HG02885 (cell line): ENCODE data around the gene CCNH.

Experiments used
- ATAC-seq: cut with Tn5 transposase; IDR thresholded peaks from one replicate; pipeline ENCODE4 v1.9.1; 2021; ENCODE audit warnings: mild to moderate bottlenecking; ENCODE audit not compliant: unreplicated experiment, poor library complexity

Gene CCNH

DNA sequence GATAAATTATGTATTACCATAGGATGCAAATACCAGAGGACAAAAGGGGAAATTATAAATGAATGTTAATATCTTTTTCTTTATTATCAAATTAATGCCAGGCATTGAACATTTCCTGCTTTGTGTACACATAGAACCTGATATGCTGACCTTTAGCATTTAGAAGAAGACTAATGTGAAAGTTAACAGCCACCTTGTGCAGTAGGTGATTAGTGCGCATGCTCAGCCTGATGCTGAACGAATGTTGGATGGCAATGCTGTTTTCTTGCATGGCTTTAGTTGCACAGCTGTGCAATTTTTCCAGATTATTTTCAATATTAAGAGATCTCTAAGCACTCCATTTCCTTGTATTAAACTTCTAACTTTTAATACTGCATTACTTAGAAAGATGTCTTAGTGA lies 45.5 kb downstream of the CCNH start:
- no peak for ATAC-seq

DNA sequence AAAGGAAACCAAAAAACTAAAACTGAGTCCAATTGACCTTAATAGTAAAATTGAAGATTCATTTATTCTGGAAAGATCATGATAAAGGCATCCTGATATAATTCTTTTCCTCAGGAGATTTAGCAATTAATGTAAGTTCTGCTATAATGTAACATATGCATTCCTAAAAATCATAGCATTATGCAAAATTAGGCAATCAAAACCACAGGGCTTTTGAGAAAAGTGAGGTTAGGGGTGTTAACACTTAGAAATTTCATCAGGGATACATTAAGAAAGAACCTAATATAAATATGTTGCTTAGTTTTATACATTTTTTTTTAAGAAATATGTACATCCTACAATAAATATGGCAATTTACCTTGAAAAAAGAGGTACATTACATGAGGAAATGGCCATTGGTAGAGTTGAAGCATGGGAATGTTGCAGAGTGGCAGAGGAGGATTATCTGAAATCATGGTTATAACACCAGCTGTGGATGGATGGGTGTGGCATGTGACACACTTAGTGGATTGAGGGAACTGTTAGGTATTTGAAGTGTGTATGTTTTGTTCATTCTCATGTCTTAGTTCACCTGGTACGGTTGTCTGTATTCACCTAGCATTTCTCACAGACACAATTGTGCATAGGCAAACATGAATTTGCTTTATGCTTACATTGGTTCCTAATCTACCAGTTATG lies 51.1 kb downstream of the CCNH start:
- ATAC-seq, result no peak

DNA sequence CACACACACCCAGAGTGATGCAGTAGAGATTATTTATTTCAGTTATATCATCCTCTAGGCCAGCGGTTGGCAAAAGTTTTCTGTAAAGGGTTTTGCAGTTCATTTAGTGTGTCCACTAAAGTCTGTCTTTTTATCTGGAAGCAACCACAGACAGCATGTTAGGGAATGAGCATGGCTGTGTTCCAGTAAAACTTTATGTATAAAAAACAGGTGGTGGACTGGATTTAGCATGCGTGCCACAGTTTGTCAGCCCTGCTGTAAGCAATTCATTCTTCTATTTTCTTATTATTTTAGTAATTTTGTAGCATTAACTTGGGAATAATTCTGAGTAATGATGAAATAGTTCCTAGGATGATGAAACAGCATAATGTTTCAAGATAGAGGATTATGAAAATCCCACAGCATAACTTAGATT lies 51.7 kb downstream of the CCNH start:
- no peak for ATAC-seq

DNA sequence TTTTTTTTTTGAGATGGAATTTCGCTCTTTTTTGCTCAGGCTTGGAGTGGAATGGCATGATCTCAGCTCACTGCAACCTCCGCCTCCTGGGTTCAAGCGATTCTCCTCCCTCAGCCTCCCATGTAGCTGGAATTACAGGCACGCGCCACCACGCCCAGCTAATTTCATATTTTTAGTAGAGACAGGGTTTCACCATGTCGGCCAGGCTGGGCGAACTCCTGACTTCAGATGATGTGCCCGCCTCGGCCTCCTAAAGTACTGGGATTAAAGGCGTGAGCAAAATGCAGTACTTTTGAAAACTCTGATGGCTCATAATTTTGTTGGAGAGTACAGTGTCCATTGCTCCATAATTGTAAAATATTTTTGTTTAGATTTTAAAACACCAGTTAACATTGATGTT lies 52.6 kb downstream of the CCNH start:
- no peak for ATAC-seq

DNA sequence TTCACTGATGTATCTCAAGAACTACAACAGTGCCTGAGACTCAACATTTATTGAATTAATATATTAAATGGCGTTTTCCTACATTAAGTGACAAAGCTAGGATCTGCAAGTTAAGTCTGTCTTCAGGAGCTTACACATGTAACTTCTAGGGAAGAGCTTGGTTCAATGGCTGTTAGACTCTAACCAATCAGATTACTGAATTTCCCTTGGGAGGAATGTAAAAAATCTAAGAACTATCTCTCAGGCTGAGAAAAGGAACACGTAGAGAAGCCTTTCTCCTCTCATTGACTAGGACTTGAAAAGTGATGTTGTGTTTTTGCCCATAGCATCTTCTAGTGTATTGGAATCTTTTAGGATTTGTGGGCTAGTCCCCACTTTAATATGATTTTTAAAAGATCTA lies 53.6 kb downstream of the CCNH start:
- ATAC-seq, result no peak

DNA sequence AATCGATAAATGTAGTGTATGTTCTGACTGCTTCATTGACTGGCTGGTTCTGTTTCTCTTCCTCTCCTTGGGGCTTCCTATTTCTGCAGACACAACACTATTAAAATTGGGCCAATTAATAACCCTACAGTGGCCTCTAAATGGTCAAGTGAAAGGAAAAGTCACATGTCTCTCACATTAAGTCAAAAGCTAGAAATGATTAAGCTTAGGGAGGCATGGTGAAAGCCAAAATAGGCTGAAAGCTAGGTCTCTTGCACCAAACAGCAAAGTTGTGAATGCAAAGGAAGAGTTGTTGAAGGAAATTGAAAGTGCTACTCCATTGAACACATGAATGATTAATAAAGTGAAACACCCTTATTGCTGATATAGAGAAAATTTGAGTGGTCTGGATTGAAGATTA lies 58.2 kb downstream of the CCNH start:
- ATAC-seq, result no peak

DNA sequence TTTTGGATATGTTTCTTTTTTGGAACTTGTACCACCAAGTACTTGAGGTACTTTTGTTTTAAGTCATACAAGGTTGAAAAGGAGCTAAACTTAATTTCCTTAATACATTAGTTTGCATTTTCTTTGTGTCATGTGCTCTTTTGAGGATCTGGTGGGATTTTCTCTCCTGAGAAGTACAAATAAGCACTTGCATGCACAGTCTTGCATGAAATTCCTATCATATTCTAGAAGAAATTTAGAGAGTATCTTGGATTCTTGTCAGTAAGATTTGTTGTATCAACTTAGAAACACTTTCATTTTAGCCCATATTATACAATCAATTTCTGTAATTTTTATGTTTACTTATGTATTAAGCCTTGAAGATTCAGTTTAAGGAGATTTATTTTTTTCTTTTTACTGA lies 64.9 kb downstream of the CCNH start:
- no peak for ATAC-seq

DNA sequence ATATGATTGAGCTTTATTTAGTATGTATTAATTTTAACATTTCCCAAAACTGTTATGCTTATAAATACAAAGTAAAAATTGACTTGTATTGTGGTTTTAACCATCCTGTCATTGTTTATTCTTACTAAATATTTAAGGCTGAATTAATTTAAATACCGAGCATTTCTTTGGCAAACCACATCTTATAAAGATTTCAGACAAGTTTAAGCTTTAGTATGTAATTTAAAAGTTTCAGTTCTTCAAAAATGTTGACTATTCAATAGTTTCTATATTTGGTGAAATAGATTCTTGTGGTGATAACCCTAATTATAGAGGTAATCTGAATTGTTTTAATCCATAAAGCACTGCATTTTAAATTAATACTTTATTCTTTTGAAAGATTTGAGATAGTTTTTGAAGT lies 65.5 kb downstream of the CCNH start:
- no peak for ATAC-seq
